Body of pancreas (tissue), 4 donors: ENCODE measurements around the gene TSPY3.
"Not testable (repeated sequence)": the region's sequence is repeated elsewhere in the genome, so short reads cannot be mapped to it uniquely, and the experiment has no call there.

Experiments
- POLR2A ChIP-seq, 3 donors: fragments of 450-650 bp; IDR thresholded peaks; one replicate each; pipeline ENCODE4 v1.6.1; 2016; ENCODE audit warnings: antibody characterized with exemption in 3 of 3, mild to moderate bottlenecking in 2 of 3
- TF ChIP-seq, protein P1 (sequence below), 7 experiments: fragments of 450-650 bp in 4 of 7; fragments of 200-600 bp in 3 of 7; sonication (generic) in 3 of 7; IDR thresholded peaks; one replicate each; pipeline ENCODE4 v1.5.1; 2016 to 2019; ENCODE audit warnings: antibody characterized with exemption in 7 of 7

DNA sequence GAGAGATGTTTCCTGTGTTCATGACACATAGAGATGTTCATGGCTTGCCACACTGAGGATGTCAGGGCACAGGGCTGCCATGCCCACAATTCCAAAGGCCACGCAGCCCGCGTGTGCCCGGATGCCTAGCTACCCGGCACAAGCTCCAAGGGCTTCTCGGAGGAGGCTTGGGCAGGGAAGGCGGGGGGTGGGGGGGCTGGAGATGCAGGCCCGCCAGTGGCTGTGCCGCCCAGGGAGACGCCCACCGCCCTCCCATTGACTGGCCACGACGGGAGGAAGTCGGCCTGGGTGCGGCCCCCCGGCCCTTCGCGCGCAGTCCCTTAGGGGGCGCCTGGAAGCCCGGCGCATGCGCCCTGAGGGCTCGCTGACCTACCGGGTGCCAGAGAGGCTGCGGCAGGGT lies at the start of gene TSPY3:
- not testable (repeated sequence) for TF ChIP-seq POLR2A (IDR thresholded peaks at IDR 0.05)
- TF ChIP-seq, protein P1, sequence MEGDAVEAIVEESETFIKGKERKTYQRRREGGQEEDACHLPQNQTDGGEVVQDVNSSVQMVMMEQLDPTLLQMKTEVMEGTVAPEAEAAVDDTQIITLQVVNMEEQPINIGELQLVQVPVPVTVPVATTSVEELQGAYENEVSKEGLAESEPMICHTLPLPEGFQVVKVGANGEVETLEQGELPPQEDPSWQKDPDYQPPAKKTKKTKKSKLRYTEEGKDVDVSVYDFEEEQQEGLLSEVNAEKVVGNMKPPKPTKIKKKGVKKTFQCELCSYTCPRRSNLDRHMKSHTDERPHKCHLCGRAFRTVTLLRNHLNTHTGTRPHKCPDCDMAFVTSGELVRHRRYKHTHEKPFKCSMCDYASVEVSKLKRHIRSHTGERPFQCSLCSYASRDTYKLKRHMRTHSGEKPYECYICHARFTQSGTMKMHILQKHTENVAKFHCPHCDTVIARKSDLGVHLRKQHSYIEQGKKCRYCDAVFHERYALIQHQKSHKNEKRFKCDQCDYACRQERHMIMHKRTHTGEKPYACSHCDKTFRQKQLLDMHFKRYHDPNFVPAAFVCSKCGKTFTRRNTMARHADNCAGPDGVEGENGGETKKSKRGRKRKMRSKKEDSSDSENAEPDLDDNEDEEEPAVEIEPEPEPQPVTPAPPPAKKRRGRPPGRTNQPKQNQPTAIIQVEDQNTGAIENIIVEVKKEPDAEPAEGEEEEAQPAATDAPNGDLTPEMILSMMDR (IDR thresholded peaks at IDR 0.05): not testable (repeated sequence)
